ENCODE data around the gene ANKRD63.
A peak's percentile ranks its signal among the peaks of the same experiment; 100 is the strongest.

ANKRD63 gene

DNA sequence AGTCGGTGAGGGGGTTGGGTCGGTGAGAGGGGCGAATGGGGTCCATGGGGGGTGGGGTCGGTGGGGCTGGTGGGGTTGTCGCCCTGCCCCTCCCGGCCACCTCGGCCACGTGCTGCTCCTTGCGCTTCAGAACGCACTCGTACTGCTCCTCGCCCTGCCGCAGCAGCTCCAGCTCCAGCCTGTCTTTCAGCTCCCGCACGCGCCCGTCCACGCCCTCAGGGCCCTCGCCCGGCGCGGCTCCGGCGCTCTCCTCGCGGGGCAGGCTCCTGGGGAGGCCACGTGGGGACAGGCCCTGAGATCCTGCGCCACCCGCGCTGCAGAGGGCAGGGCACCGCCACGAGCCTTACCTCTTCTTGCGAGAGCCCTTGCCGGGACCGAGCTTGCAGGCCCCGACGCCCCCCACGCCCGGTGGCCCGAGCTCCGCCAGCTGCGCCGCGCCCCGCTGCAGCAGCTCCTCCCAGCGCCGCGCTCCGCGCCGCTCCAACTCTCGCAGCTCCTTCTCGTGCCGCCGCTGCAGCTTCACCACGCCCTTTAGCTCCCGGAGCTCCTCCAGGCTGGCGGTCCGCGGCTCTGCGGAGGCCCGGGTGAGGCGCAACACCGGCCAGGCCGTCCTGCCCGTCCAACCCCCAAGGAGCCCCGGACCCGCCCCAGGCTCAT is 8.2 kb upstream of the ANKRD63 start:
- Histone ChIP-seq H3K4me3 (ENCODE audit: low read length) (peak overlapping the region; percentile 41), H3K27me3 (ENCODE audit: control insufficient read depth, insufficient read depth, low read length) (peaks cover 52% of the 10 kb centered on the region), H3K9me3 (ENCODE audit: control insufficient read depth, low read depth, low read length) (no peaks in the 10 kb centered on the region), H3K27ac (ENCODE audit: low read length) (no peak overlapping the region), H3K36me3 (ENCODE audit: control insufficient read depth, low read depth, low read length) (no peaks in the 10 kb centered on the region), H3K9ac (ENCODE audit: low read length) (peak overlapping the region; percentile 27), H3K4me1 (ENCODE audit: control insufficient read depth, low read depth, low read length) (peaks cover 13% of the 10 kb centered on the region)

DNA sequence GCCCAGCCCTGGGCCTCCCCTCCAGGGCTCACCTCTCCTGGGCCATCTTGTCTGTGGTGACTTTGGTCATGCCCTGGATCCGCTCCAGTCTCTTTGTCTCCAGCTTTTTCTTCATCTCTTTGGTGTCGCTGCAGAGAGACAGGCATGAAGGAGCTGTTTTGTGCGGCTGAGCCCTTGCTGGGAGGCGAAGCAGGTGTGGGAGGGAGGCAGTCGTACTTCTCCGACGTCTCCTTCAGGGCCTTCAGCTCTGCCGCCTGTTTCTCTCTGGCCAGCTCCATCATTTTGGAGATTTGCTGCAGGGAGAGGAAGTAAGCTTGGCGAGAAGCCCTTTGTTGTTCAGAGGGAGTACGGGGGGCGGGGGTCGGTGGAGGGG is 7.7 kb upstream of the ANKRD63 start:
- H3K27ac ChIP-seq (ENCODE audit: low read length), result no peak overlapping the region
- no peak overlapping the region for H3K9ac ChIP-seq (ENCODE audit: low read length)
- no peaks in the 10 kb centered on the region for H3K9me3 ChIP-seq (ENCODE audit: control insufficient read depth, low read depth, low read length)
- H3K4me3 ChIP-seq (ENCODE audit: low read length), result no peak overlapping the region
- peaks cover 57% of the 10 kb centered on the region for H3K27me3 ChIP-seq (ENCODE audit: control insufficient read depth, insufficient read depth, low read length)
- peaks cover 18% of the 10 kb centered on the region for H3K4me1 ChIP-seq (ENCODE audit: control insufficient read depth, low read depth, low read length)
- no peaks in the 10 kb centered on the region for H3K36me3 ChIP-seq (ENCODE audit: control insufficient read depth, low read depth, low read length)

DNA sequence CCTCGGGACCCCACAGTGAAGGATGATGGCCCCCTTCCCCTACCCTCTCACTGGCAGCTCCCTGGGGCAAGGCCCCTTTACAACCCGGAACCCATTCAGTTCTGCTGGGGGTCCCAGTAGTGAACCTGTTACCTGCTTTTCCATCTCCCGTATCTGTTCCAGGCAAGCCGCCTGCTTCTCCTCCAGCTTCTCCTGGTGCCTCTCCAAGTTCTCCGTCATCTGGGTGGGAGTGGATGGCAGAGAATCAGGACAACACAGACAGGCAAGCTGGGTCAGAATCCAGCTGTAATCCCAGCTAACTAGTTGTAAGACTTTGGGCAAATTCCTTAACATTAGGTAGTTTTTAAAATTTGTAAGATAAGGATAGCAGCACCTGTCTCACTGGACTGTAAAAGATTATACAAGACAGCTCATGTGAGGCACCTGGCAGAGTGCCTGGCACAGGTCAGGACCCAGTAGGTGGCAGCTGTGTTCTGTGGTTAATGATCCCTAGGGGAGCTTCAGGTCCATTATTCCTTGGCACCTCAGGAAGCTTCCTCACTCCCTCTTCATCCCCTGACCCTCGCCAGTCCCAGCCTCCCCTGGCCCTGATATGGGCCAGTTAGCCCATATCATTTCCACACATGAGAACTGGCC is 6.4 kb upstream of the ANKRD63 start:
- H3K4me1 ChIP-seq (ENCODE audit: control insufficient read depth, low read depth, low read length), result peaks cover 24% of the 10 kb centered on the region
- H3K9ac ChIP-seq (ENCODE audit: low read length), result no peak overlapping the region
- no peak overlapping the region for H3K27ac ChIP-seq (ENCODE audit: low read length)
- no peaks in the 10 kb centered on the region for H3K36me3 ChIP-seq (ENCODE audit: control insufficient read depth, low read depth, low read length)
- no peak overlapping the region for H3K4me3 ChIP-seq (ENCODE audit: low read length)
- peaks cover 70% of the 10 kb centered on the region for H3K27me3 ChIP-seq (ENCODE audit: control insufficient read depth, insufficient read depth, low read length)
- no peaks in the 10 kb centered on the region for H3K9me3 ChIP-seq (ENCODE audit: control insufficient read depth, low read depth, low read length)

DNA sequence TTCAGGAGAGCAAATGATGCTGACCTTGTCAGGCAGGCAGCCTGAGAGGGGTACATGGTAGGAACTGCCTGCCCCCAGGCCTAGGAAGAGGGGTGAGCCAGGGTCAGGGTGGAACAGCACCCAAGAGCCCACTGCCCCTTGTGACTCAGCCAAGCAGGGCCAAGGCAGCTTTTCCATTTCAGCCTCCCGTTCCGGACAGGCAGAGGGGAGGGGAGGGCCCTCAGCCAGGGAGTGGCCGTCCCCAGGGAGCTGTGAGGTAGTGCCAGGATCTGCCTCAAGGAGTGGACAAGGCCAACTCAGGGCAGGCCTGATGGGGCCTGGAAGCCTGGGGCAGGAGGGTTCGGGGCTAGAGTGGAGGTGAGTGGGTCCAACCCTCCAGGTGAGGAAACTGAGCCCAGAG is 5.1 kb upstream of the ANKRD63 start:
- Histone ChIP-seq H3K9me3 (ENCODE audit: control insufficient read depth, low read depth, low read length) (no peaks in the 10 kb centered on the region), H3K27me3 (ENCODE audit: control insufficient read depth, insufficient read depth, low read length) (peaks cover 77% of the 10 kb centered on the region), H3K4me3 (ENCODE audit: low read length) (no peak overlapping the region), H3K36me3 (ENCODE audit: control insufficient read depth, low read depth, low read length) (no peaks in the 10 kb centered on the region), H3K27ac (ENCODE audit: low read length) (no peak overlapping the region), H3K4me1 (ENCODE audit: control insufficient read depth, low read depth, low read length) (peaks cover 24% of the 10 kb centered on the region), H3K9ac (ENCODE audit: low read length) (no peak overlapping the region)

DNA sequence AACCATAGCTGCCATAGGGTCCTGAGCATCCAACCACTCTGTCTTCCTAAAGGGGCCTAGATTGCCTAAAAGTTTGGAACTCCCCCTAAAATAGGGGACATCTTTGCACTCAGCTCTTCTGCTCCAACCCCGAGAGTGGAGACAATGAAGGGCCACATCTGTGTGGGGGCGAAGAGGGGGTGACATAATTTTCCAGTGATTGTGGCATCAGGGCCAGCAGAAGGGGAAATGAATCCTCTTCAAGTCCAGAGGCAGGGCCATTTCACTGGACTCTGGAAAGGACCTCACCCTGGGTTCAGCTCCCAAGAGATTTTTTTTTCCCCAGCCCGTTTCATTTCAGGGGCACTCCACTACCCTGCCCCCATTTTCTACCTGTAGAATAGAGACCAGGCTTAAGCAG is 4.6 kb upstream of the ANKRD63 start:
- Histone ChIP-seq H3K4me3 (ENCODE audit: low read length) (no peak overlapping the region), H3K9ac (ENCODE audit: low read length) (no peak overlapping the region), H3K27ac (ENCODE audit: low read length) (no peak overlapping the region), H3K27me3 (ENCODE audit: control insufficient read depth, insufficient read depth, low read length) (peaks cover 77% of the 10 kb centered on the region), H3K9me3 (ENCODE audit: control insufficient read depth, low read depth, low read length) (no peaks in the 10 kb centered on the region), H3K36me3 (ENCODE audit: control insufficient read depth, low read depth, low read length) (no peaks in the 10 kb centered on the region), H3K4me1 (ENCODE audit: control insufficient read depth, low read depth, low read length) (peaks cover 24% of the 10 kb centered on the region)

DNA sequence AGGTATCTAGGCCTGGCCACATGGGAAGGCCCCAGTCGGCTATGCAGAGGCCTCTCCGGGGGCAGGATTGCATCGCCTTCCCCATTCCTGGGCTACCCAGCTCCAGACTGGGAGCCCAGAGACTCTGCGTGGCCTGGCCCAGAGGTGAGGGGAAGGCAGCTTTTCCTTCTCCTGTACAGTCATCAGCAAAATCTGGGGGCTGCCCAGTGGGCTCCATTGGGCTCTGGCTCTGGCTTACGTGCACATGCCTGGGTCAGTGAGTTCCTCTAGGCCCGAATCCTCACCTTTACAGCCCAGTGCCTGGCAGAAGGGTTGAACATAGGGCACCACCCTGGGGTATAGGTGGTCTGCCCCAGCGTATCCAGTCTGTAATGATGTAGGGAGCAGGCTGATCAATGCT is 3.9 kb upstream of the ANKRD63 start:
- peaks cover 22% of the 10 kb centered on the region for H3K4me1 ChIP-seq (ENCODE audit: control insufficient read depth, low read depth, low read length)
- H3K27me3 ChIP-seq (ENCODE audit: control insufficient read depth, insufficient read depth, low read length), result peaks cover 77% of the 10 kb centered on the region
- H3K36me3 ChIP-seq (ENCODE audit: control insufficient read depth, low read depth, low read length), result no peaks in the 10 kb centered on the region
- H3K9me3 ChIP-seq (ENCODE audit: control insufficient read depth, low read depth, low read length), result no peaks in the 10 kb centered on the region
- no peak overlapping the region for H3K9ac ChIP-seq (ENCODE audit: low read length)
- no peak overlapping the region for H3K4me3 ChIP-seq (ENCODE audit: low read length)
- H3K27ac ChIP-seq (ENCODE audit: low read length), result no peak overlapping the region

DNA sequence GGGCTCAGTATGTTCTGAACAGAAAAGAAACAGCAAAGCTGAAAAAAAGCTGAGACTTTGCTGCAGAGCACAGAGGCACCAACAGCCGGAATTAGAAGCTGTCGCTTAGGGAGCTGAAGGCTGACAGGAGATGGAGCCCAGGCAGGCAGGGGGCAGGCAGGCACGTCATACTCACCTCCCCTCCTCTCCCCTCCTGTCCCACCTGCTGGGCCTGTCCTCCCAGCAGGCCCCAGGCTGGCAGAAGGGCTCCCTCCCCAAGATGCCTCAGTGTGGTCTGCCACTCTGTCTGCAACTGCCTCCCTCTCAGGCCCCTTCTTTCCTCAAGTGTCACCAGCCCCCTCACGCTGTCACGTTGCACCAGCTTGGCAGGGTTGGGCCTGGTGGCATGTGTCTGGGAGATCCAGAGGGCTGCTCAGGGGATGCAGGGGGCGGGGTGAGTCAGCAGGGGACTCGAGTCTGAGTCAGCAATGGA is 3.2 kb upstream of the ANKRD63 start:
- no peak overlapping the region for H3K9ac ChIP-seq (ENCODE audit: low read length)
- peaks cover 21% of the 10 kb centered on the region for H3K4me1 ChIP-seq (ENCODE audit: control insufficient read depth, low read depth, low read length)
- no peaks in the 10 kb centered on the region for H3K9me3 ChIP-seq (ENCODE audit: control insufficient read depth, low read depth, low read length)
- H3K36me3 ChIP-seq (ENCODE audit: control insufficient read depth, low read depth, low read length), result no peaks in the 10 kb centered on the region
- peaks cover 77% of the 10 kb centered on the region for H3K27me3 ChIP-seq (ENCODE audit: control insufficient read depth, insufficient read depth, low read length)
- H3K27ac ChIP-seq (ENCODE audit: low read length), result no peak overlapping the region
- no peak overlapping the region for H3K4me3 ChIP-seq (ENCODE audit: low read length)

DNA sequence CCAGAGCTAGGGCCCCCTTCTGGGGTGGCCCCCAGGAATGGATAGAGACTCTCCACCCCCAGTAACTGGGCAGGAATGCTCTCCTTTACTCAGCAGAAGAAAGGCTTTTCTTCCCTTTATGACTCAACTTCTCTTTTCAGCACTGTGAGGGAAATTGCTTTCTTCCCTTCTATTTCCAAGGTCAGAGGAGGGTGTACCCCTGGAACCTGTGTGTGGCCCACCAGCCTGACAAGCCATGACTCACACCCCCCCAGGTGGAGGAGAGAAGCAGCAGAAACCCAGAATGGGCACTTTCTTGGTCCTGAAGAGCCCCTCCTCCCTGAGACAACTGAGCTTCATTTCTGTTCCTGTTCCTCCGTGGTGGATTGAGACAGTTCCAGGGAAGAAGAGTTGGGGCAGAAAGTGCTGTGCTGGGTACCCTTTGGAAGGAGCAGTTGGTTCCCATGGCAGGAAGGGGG is 2.7 kb upstream of the ANKRD63 start:
- no peaks in the 10 kb centered on the region for H3K36me3 ChIP-seq (ENCODE audit: control insufficient read depth, low read depth, low read length)
- H3K4me3 ChIP-seq (ENCODE audit: low read length), result no peak overlapping the region
- peaks cover 78% of the 10 kb centered on the region for H3K27me3 ChIP-seq (ENCODE audit: control insufficient read depth, insufficient read depth, low read length)
- H3K27ac ChIP-seq (ENCODE audit: low read length), result no peak overlapping the region
- H3K9me3 ChIP-seq (ENCODE audit: control insufficient read depth, low read depth, low read length), result no peaks in the 10 kb centered on the region
- H3K9ac ChIP-seq (ENCODE audit: low read length), result no peak overlapping the region
- peaks cover 25% of the 10 kb centered on the region for H3K4me1 ChIP-seq (ENCODE audit: control insufficient read depth, low read depth, low read length)

DNA sequence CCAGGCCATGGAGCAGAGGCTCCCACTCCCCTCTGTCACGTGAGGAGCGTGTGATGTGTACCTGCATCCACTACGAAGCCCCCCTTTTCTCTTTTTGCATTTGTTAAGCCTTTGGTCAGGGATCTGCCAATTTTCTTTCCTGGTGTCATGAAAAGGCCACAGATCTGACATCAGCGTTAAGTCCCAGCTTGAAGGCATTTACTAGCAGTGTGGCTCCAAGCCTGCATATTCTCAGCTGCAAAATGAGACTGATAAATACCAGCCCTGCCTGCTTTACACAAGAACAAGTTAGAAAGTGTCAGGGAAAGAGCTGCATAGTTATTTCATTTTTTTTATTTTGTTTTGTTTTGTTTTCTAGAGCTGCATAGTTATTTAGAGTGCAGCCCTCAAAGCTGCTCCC is 2.3 kb upstream of the ANKRD63 start:
- Histone ChIP-seq H3K4me3 (ENCODE audit: low read length) (no peak overlapping the region), H3K27me3 (ENCODE audit: control insufficient read depth, insufficient read depth, low read length) (peaks cover 78% of the 10 kb centered on the region), H3K4me1 (ENCODE audit: control insufficient read depth, low read depth, low read length) (peaks cover 21% of the 10 kb centered on the region)

DNA sequence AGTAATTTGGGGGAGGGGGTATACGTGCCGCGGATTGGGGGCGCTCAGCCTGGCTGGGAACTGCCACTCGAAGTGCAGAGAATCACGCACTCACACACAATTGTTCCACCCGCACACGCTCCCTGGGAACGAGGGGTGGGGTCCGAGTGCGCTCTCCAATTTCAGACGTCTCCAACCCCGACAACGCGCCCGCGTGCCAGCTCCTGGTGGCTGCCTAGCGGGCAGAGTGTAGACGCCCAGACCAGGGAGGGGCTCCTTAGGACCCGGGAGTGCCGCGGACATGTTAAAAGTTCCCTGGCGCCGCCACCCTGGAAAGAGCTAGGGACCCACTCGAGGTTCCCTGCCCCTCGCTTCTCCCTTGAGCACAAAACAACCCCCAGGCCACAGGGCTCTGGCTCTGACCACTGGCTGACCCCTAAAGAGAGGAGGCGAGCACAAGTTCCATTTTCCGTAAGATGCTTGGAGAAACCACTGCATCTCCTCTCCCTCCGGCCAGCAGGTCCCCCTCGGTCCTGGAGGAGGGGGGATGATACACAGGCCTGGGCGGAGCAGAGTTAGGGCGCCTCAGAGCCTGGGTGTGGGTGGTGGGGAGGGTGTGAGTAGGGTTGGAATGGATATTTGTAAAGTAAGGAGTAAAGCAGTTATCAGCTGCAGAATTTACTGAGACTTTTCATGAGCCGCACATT is 894 bp upstream of the ANKRD63 start:
- Histone ChIP-seq H3K27me3 (ENCODE audit: control insufficient read depth, insufficient read depth, low read length) (peaks cover 78% of the 10 kb centered on the region), H3K4me3 (ENCODE audit: low read length) (peak overlapping the region; percentile 46), H3K4me1 (ENCODE audit: control insufficient read depth, low read depth, low read length) (peaks cover 20% of the 10 kb centered on the region), H3K9ac (ENCODE audit: low read length) (no peak overlapping the region), H3K36me3 (ENCODE audit: control insufficient read depth, low read depth, low read length) (no peaks in the 10 kb centered on the region), H3K9me3 (ENCODE audit: control insufficient read depth, low read depth, low read length) (no peaks in the 10 kb centered on the region), H3K27ac (ENCODE audit: low read length) (no peak overlapping the region)

More for the DNA sequence above, 2.3 kb upstream of the ANKRD63 start:
- no peak overlapping the region for H3K27ac ChIP-seq (ENCODE audit: low read length)
- H3K36me3 ChIP-seq (ENCODE audit: control insufficient read depth, low read depth, low read length), result no peaks in the 10 kb centered on the region
- no peak overlapping the region for H3K9ac ChIP-seq (ENCODE audit: low read length)
- H3K9me3 ChIP-seq (ENCODE audit: control insufficient read depth, low read depth, low read length), result no peaks in the 10 kb centered on the region

DNA sequence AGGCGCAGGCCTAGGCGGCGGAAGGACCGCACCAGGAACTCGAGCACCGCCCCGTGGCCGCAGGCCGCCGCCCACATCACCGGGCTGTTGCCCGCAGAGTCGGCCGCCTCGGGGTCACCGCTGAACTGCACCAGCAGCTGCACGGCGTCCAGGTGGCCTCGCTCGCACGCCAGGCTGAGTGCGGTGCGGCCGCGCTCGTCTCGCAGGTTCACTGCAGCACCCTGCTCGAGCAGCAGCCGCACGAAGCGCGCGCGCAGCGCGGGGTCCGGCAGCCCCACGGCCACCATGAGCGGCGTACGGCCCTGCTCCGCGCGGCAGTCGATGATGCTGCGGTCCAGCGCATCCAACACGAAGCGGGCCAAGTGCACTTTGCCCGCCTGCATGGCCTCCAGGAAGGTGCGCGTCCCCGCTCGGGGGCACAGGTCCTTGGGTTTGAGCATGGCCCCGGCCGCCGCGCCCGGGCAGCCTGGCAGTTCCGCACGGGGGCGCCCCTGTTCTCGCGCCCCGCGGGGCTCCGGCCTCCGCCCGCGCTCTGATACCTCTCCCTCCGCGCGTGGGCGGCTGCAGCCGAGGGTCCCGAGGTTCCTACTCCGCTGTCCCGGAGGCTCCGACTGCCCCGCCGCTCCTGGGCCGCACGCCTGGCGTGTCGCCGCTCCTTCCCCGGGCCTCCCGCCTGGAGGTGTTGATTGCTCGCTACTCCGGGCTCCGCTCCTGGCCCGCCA is 556 bp downstream of the ANKRD63 start:
- Histone ChIP-seq H3K27ac (ENCODE audit: low read length) (no peak overlapping the region), H3K4me1 (ENCODE audit: control insufficient read depth, low read depth, low read length) (peaks cover 20% of the 10 kb centered on the region), H3K36me3 (ENCODE audit: control insufficient read depth, low read depth, low read length) (no peaks in the 10 kb centered on the region), H3K9me3 (ENCODE audit: control insufficient read depth, low read depth, low read length) (no peaks in the 10 kb centered on the region), H3K27me3 (ENCODE audit: control insufficient read depth, insufficient read depth, low read length) (peaks cover 82% of the 10 kb centered on the region), H3K9ac (ENCODE audit: low read length) (no peak overlapping the region), H3K4me3 (ENCODE audit: low read length) (peak overlapping the region; percentile 46)

Data from iPS-18a (cell line).